H1 (cell line): ENCODE measurements around the gene PTH1R. TPM values are rescaled to one million over a fixed set of nuclear protein-coding genes. Genes with fewer than 3 reads are reported as not detected.
A peak's percentile ranks its signal among the peaks of the same experiment; 100 is the strongest.

Source experiments
- BRCA1 ChIP-seq: IDR thresholded peaks from 2 replicates; pipeline ENCODE4 v1.6.1; 2012; ENCODE audit warnings: low read depth, low read length, improper control_type of control experiment
- CHD1 ChIP-seq: IDR thresholded peaks from 2 replicates; pipeline ENCODE4 v1.6.1; 2012; ENCODE audit warnings: low read depth, low read length, improper control_type of control experiment
- CTBP2 ChIP-seq: IDR thresholded peaks from 2 replicates; pipeline ENCODE4 v1.7.0; 2011; ENCODE audit warnings: borderline replicate concordance, mild to moderate bottlenecking, moderate library complexity, mixed read lengths, low read length; ENCODE audit not compliant: insufficient read depth, insufficient read length
- EZH2 ChIP-seq: fragments of 200-600 bp; sonication (generic); IDR thresholded peaks from 2 replicates; pipeline ENCODE4 v1.7.1; 2012; ENCODE audit warnings: low read depth, mild to moderate bottlenecking, moderate library complexity, low read length, inconsistent platforms; ENCODE audit not compliant: severe bottlenecking
- GABPA ChIP-seq: IDR thresholded peaks from 2 replicates; pipeline ENCODE4 v1.6.1; 2011; ENCODE audit warnings: mild to moderate bottlenecking, low read length, moderate library complexity, borderline replicate concordance; ENCODE audit not compliant: insufficient read depth
- KDM4A ChIP-seq: IDR thresholded peaks from one replicate; pipeline ENCODE4 v1.7.1; 2012; ENCODE audit warnings: low read depth, mild to moderate bottlenecking, moderate library complexity, low read length, inconsistent platforms; ENCODE audit not compliant: severe bottlenecking
- NRF1 ChIP-seq: IDR thresholded peaks from 2 replicates; pipeline ENCODE4 v1.6.1; 2011; ENCODE audit warnings: mild to moderate bottlenecking, low read depth, low read length, improper control_type of control experiment
- PHF8 ChIP-seq: fragments of 200-600 bp; sonication (generic); conservative IDR thresholded peaks from 2 replicates; pipeline ENCODE4 v1.7.1; 2012; ENCODE audit warnings: low read depth, mild to moderate bottlenecking, inconsistent platforms, low read length, moderate library complexity
- RAD21 ChIP-seq, 2 experiments: IDR thresholded peaks in 1 of 2; conservative IDR thresholded peaks in 1 of 2; 2 replicates each; pipeline ENCODE4 v1.6.1; 2011; ENCODE audit warnings: low read depth in 2 of 2, low read length in 2 of 2, improper control_type of control experiment in 1 of 2, inconsistent platforms in 1 of 2, mild to moderate bottlenecking in 1 of 2, moderate library complexity in 1 of 2
- SIN3A ChIP-seq, 2 experiments: IDR thresholded peaks in 1 of 2; conservative IDR thresholded peaks in 1 of 2; 2 replicates each; pipeline ENCODE4 v1.6.1; 2011 to 2012; ENCODE audit warnings: low read length in 2 of 2, improper control_type of control experiment in 1 of 2, low read depth in 1 of 2, mild to moderate bottlenecking in 1 of 2
- SP1 ChIP-seq: IDR thresholded peaks from 2 replicates; pipeline ENCODE4 v1.6.1; 2011; ENCODE audit warnings: low read depth, low read length
- TCF12 ChIP-seq: IDR thresholded peaks from 2 replicates; pipeline ENCODE4 v1.6.1; 2011; ENCODE audit warnings: low read depth, mild to moderate bottlenecking, low read length
- TEAD4 ChIP-seq: IDR thresholded peaks from 2 replicates; pipeline ENCODE4 v1.6.1; 2012; ENCODE audit warnings: low read depth, low read length, inconsistent platforms, mixed read lengths
- ZNF274 ChIP-seq: IDR thresholded peaks from 2 replicates; pipeline ENCODE4 v1.7.0; 2012; ENCODE audit warnings: low read length, borderline replicate concordance; ENCODE audit errors: extremely low read depth
- polyA plus RNA-seq, 7 experiments: library from polyadenylated mRNA; depleted of rRNA in 3 of 7; stranded (reverse) in 5 of 7; unstranded in 2 of 7; fragments of >200 nt in 5 of 7; fragments of 200-250 nt in 2 of 7; gene quantifications; 1 replicate in 5 of 7; 2 replicates in 1 of 7; 4 replicates in 1 of 7; pipeline versions ENCODE4 v1.2.1 to v1.2.3, GENCODE V29; 2011 to 2013; ENCODE audit warnings: missing spikeins in 2 of 7, mixed read lengths in 2 of 7
- total RNA-seq: library from RNA; stranded (reverse); fragmentation: NEBNext Ultra II Directional; extraction: Animal tissue kit (Norgen Biotek cat#: 25700); gene quantifications from 2 replicates; pipeline ENCODE4 v1.2.1, GENCODE V29; 2021
- TF ChIP-seq, protein P1 (sequence below): IDR thresholded peaks from 2 replicates; pipeline ENCODE4 v1.6.1; 2012; ENCODE audit warnings: low read length, inconsistent platforms
- TF ChIP-seq, protein P2 (sequence below): IDR thresholded peaks from 2 replicates; pipeline ENCODE4 v1.6.1; 2012; ENCODE audit warnings: inconsistent platforms
- TF ChIP-seq, protein P3 (sequence below), 3 experiments: IDR thresholded peaks; 1 replicate in 2 of 3; 2 replicates in 1 of 3; pipeline versions ENCODE4 v1.5.1 to v1.6.1; 2011; ENCODE audit warnings: low read length in 3 of 3, mild to moderate bottlenecking in 3 of 3, inconsistent platforms in 2 of 3, low read depth in 1 of 3, moderate library complexity in 1 of 3; ENCODE audit not compliant: insufficient read depth in 1 of 3; ENCODE audit errors: control extremely low read depth in 1 of 3

PTH1R gene
- total and polyA plus RNA-seq, 2 of the 8 experiments (the other 6 are each of a cell fraction or from before 2014, with no cell fraction given), result 0.57 to 1.5 TPM

DNA sequence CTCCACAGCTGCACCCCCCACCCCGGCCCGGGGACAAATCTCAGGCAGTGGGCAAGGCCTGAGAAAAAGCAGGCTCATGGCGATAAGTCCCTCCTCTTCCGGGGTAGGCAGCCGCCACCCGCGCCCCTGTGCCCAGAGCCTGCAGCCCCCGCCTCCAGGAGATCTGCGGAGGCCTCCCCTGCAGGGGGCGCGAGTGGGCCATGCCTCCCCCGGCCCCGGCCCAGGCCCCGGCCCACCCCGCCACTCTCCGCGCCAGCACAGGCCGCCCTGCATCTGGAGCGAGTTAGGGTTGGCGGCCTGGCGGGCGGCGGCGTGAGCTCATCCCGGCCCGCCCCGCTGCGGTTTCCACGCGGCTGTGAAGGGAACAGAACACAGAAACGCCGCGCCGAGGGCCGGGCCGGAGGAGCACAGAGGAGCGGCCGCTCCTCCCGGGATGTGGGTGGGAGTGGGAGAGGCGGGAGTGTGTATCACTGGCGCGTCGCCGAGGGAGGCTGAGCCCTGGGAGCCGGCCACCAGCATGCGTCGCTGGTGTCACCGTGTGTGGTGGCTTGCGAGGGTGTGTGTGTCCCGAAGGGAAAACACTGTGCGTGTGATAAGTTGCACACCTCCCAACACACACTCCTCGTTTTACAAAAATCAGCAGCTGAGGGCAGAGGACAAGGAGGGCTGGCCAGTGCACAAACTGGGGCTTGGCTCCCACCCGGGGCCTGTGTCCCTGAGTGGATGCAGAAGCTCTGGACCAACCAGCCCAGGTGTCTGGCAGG lies 31.5 kb upstream of the PTH1R start (continued):
- TF ChIP-seq CTBP2 (no peak), EZH2 (no peak), SP1 (no peak), TCF12 (no peak), TEAD4 (no peak), NRF1 (no peak), PHF8 (no peak), RAD21 (IDR thresholded peaks at IDR 0.05 in 1 of 2, conservative IDR thresholded peaks at IDR 0.05 in 1 of 2; ENCODE audit: low read depth in 2 of 2, low read length in 2 of 2) (peak; percentile 36 to 59; a peak in 3 of 4 replicates), KDM4A (peak; percentile 71), GABPA (no peak), BRCA1 (no peak), CHD1 (no peak), SIN3A (conservative IDR thresholded peaks at IDR 0.05 in 1 of 2, IDR thresholded peaks at IDR 0.05 in 1 of 2; ENCODE audit: low read depth in 1 of 2, low read length in 2 of 2) (peak in 1 of 2 experiments; percentile 62; a peak in 1 of 4 replicates), ZNF274 (no peak)
- TF ChIP-seq, protein P1, sequence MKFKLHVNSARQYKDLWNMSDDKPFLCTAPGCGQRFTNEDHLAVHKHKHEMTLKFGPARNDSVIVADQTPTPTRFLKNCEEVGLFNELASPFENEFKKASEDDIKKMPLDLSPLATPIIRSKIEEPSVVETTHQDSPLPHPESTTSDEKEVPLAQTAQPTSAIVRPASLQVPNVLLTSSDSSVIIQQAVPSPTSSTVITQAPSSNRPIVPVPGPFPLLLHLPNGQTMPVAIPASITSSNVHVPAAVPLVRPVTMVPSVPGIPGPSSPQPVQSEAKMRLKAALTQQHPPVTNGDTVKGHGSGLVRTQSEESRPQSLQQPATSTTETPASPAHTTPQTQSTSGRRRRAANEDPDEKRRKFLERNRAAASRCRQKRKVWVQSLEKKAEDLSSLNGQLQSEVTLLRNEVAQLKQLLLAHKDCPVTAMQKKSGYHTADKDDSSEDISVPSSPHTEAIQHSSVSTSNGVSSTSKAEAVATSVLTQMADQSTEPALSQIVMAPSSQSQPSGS, result no peak
- TF ChIP-seq, protein P2, sequence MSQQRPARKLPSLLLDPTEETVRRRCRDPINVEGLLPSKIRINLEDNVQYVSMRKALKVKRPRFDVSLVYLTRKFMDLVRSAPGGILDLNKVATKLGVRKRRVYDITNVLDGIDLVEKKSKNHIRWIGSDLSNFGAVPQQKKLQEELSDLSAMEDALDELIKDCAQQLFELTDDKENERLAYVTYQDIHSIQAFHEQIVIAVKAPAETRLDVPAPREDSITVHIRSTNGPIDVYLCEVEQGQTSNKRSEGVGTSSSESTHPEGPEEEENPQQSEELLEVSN, result peak; percentile 51; the same call in 1 of the 2 replicates
- TF ChIP-seq, protein P3, sequence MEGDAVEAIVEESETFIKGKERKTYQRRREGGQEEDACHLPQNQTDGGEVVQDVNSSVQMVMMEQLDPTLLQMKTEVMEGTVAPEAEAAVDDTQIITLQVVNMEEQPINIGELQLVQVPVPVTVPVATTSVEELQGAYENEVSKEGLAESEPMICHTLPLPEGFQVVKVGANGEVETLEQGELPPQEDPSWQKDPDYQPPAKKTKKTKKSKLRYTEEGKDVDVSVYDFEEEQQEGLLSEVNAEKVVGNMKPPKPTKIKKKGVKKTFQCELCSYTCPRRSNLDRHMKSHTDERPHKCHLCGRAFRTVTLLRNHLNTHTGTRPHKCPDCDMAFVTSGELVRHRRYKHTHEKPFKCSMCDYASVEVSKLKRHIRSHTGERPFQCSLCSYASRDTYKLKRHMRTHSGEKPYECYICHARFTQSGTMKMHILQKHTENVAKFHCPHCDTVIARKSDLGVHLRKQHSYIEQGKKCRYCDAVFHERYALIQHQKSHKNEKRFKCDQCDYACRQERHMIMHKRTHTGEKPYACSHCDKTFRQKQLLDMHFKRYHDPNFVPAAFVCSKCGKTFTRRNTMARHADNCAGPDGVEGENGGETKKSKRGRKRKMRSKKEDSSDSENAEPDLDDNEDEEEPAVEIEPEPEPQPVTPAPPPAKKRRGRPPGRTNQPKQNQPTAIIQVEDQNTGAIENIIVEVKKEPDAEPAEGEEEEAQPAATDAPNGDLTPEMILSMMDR (IDR thresholded peaks at IDR 0.05; ENCODE audit: control extremely low read depth in 1 of 3, insufficient read depth in 1 of 3, low read depth in 1 of 3, low read length in 3 of 3), result peak in 2 of 3 experiments; percentile 42 to 65; a peak in 3 of 4 replicates
